Hepatocyte (in vitro differentiated cells): ENCODE data around the gene MLLT6. TPM values are rescaled to one million over a fixed set of nuclear protein-coding genes. Genes with fewer than 3 reads are reported as not detected.

Experiments used
- DNase-seq: peaks from one replicate; pipeline ENCODE4 v3.0.0-alpha.2; 2016; ENCODE audit warnings: low spot score
- H2AFZ ChIP-seq: fragments of 200-600 bp; sonication (generic); 2 replicates; pipeline ENCODE4 v1.6.0; 2016; ENCODE audit warnings: antibody characterized with exemption, mild to moderate bottlenecking
- H3K27ac ChIP-seq: fragments of 200-600 bp; sonication (generic); 2 replicates; pipeline ENCODE4 v1.5.1; 2016; ENCODE audit warnings: mild to moderate bottlenecking
- H3K27me3 ChIP-seq: fragments of 200-600 bp; sonication (generic); 2 replicates; pipeline ENCODE4 v1.6.1; 2016
- H3K36me3 ChIP-seq: fragments of 200-600 bp; sonication (generic); replicated peaks from 2 replicates; pipeline ENCODE4 v1.5.1; 2016; ENCODE audit warnings: low read depth; ENCODE audit not compliant: insufficient read depth
- H3K4me1 ChIP-seq: fragments of 200-600 bp; sonication (generic); 2 replicates; pipeline ENCODE4 v1.5.1; 2016; ENCODE audit warnings: mild to moderate bottlenecking, moderate library complexity; ENCODE audit not compliant: insufficient read depth
- H3K4me2 ChIP-seq: fragments of 200-600 bp; sonication (generic); 2 replicates; pipeline ENCODE4 v1.6.0; 2016
- H3K4me3 ChIP-seq: fragments of 200-600 bp; sonication (generic); 2 replicates; pipeline ENCODE4 v1.5.1; 2016; ENCODE audit warnings: mild to moderate bottlenecking
- H3K79me2 ChIP-seq: fragments of 200-600 bp; sonication (generic); 2 replicates; pipeline ENCODE4 v1.6.0; 2017; ENCODE audit warnings: mild to moderate bottlenecking
- H3K9me2 ChIP-seq: fragments of 200-600 bp; sonication (generic); replicated peaks from 2 replicates; pipeline ENCODE4 v1.6.0; 2017; ENCODE audit warnings: mild to moderate bottlenecking; ENCODE audit not compliant: insufficient read depth
- H3K9me3 ChIP-seq: fragments of 200-600 bp; sonication (generic); 2 replicates; pipeline ENCODE4 v1.5.1; 2016; ENCODE audit warnings: low read depth, mild to moderate bottlenecking
- H4K20me1 ChIP-seq: fragments of 200-600 bp; sonication (generic); 2 replicates; pipeline ENCODE4 v1.6.0; 2016; ENCODE audit warnings: mild to moderate bottlenecking; ENCODE audit not compliant: insufficient read depth, poor library complexity, severe bottlenecking
- EZH2 ChIP-seq: fragments of 200-600 bp; sonication (generic); IDR thresholded peaks from 2 replicates; pipeline ENCODE4 v1.6.1; 2016; ENCODE audit warnings: antibody characterized with exemption, mild to moderate bottlenecking, borderline replicate concordance
- EZH2phosphoT487 ChIP-seq: fragments of 200-600 bp; sonication (generic); IDR thresholded peaks from one replicate; pipeline ENCODE4 v1.6.1; 2018; ENCODE audit warnings: antibody characterized with exemption, mild to moderate bottlenecking, low read depth, moderate library complexity; ENCODE audit not compliant: unreplicated experiment, severe bottlenecking
- WGBS: methylation state at CpG from one replicate; pipeline ENCODE4 v1.1.6; 2016; ENCODE audit warnings: low lambda C conversion rate; ENCODE audit errors: missing lambda C conversion rate; 5-methylcytosine and 5-hydroxymethylcytosine counted together
- polyA plus RNA-seq: library from polyadenylated mRNA; unstranded; fragments of >200 nt; fragmentation: Nextera tagmentation; extraction: Ambion mirVana; gene quantifications from 2 replicates; pipeline ENCODE4 v1.2.1, GENCODE V29; 2016
- total RNA-seq: library from RNA; depleted of rRNA; stranded (reverse); fragments of >200 nt; gene quantifications from 2 replicates; pipeline ENCODE4 v1.2.3, GENCODE V29; 2014
- TF ChIP-seq, protein P1 (sequence below): fragments of 200-600 bp; sonication (generic); IDR thresholded peaks from 2 replicates; pipeline ENCODE4 v1.5.1; 2016; ENCODE audit warnings: antibody characterized with exemption, mild to moderate bottlenecking; ENCODE audit not compliant: poor library complexity

MLLT6 gene
- total and polyA plus RNA-seq, 2 experiments from 2014 or later = 10.6 to 27.5 TPM

DNA sequence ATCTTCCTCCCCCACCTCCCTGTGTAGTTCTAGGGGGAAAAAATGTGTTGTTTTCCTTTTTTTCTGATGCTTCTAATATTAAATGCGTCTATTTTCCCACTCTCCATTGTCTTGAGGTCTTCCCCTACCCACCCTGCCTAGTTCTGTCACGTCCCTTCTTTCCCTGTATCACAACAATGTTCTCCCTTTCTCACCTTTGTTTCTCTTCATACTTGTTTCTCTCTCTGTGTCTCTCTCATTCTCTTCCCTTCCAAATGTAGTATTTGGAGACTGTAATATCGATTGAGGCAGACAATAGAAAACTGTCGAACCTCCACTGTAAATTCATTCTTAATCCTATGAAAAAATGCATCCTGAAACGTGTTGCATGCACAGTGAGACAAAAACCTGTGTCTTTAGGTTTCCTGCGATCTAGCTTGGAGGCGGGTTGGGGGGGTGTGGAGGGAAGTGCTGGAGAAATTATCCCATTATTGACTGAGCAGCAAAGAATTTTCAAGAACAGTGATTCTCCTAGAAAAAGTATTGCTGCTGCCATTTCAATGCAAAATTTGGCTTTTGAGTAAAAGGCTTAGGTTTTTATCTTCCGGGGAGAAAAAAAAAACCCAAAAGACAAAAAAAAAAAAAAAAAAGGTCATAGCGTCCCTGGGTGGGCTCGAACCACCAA lies 46.2 kb downstream of the MLLT6 start:
- Histone ChIP-seq H3K27ac (peak overlapping the region; percentile 48), H3K9me3 (no peaks in the 10 kb centered on the region), H3K27me3 (no peaks in the 10 kb centered on the region), H4K20me1 (peaks cover 5% of the 10 kb centered on the region), H3K9me2 (no peaks in the 10 kb centered on the region), H2AFZ (peak overlapping the region; percentile 66), H3K79me2 (peaks cover 43% of the 10 kb centered on the region), H3K4me2 (peak overlapping the region; percentile 99), H3K4me3 (peak overlapping the region; percentile 39), H3K4me1 (peaks cover 31% of the 10 kb centered on the region), H3K36me3 (no peaks in the 10 kb centered on the region)
- TF ChIP-seq EZH2 = no peak
- TF ChIP-seq, protein P1, sequence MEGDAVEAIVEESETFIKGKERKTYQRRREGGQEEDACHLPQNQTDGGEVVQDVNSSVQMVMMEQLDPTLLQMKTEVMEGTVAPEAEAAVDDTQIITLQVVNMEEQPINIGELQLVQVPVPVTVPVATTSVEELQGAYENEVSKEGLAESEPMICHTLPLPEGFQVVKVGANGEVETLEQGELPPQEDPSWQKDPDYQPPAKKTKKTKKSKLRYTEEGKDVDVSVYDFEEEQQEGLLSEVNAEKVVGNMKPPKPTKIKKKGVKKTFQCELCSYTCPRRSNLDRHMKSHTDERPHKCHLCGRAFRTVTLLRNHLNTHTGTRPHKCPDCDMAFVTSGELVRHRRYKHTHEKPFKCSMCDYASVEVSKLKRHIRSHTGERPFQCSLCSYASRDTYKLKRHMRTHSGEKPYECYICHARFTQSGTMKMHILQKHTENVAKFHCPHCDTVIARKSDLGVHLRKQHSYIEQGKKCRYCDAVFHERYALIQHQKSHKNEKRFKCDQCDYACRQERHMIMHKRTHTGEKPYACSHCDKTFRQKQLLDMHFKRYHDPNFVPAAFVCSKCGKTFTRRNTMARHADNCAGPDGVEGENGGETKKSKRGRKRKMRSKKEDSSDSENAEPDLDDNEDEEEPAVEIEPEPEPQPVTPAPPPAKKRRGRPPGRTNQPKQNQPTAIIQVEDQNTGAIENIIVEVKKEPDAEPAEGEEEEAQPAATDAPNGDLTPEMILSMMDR = no peak
- TF ChIP-seq EZH2phosphoT487 = no peak
- 3% methylated on average over 10 of the region's 10 CpGs for WGBS
- peak; percentile 26 for DNase-seq

DNA sequence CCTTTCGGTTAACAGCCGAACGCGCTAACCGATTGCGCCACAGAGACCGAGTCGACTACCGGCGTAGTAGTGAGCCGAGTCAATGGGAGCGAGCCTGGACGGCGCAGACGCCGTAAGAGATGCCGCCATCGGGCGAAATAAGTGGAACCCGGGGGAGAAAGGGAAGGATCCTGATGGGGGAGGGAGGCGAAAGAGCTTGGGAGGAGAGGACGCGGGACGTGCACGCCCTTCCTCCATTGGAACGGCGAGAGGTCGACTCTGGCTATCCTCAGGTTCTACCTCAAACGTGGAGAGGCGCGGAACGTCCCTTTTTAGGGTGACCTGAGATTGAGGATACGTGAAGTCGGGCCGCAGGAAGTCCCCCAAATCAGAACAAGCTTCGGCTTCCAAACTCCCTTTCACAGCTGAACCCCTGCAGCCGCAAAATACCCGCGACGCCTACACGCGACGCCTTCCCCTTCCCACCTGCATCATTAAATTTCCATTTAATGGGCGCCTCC lies 46.8 kb downstream of the MLLT6 start:
- H3K4me2 ChIP-seq = peak overlapping the region; percentile 99
- peaks cover 37% of the 10 kb centered on the region for H3K79me2 ChIP-seq
- TF ChIP-seq, protein P1 = no peak
- TF ChIP-seq EZH2 (no peak), EZH2phosphoT487 (no peak)
- H3K27me3 ChIP-seq = no peaks in the 10 kb centered on the region
- 1% methylated on average over 44 of the region's 44 CpGs for WGBS
- no peaks in the 10 kb centered on the region for H4K20me1 ChIP-seq
- peak overlapping the region; percentile 76 for H2AFZ ChIP-seq
- peak; percentile 94 for DNase-seq
- H3K4me3 ChIP-seq = peak overlapping the region; percentile 39
- H3K27ac ChIP-seq = peak overlapping the region; percentile 82
- no peaks in the 10 kb centered on the region for H3K36me3 ChIP-seq
- H3K4me1 ChIP-seq = peaks cover 26% of the 10 kb centered on the region
- no peaks in the 10 kb centered on the region for H3K9me2 ChIP-seq
- H3K9me3 ChIP-seq = no peaks in the 10 kb centered on the region

DNA sequence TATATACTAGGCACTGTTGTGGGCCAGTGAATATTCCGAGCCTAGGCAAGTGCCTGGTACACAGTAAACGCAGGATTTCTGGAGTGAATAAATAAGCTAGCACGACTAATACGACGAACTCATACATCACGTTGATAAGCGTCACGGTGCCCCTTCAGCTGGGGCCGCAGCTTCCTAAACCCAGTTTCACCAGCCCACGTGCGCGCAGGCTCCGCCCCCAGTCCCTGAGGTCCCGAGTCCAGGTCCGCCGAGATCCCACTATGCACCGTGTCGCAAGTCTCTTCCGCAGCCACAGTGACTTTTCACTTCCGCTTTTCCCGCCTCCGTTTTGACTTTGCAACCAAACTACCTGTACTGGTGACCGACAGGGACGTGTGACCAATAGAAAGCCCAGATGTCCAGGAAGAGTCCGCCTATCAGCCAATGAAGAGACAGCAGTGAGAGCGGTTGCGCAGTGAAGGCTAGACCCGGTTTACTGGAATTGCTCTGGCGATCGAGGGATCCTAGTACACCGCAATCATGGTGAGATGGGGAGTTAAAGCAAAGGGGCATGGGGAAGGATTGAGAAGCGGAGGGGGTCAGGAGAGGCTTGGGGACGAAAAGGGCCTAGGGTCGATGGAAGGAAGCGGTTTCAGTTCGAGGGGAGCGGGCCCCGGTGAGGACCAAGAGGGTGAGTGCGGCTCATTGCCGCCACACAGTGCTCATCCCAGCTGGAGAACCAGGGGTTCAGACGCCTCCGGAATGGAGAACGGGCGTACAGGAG lies 47.4 kb downstream of the MLLT6 start, which contains the start of gene PSMB3:
TSS of gene PSMB3 (plus strand) at position 434 of the 763 bp plus-strand sequence. CDS start at position 520, 86 bp downstream.
- Histone ChIP-seq H3K27ac (peak within 1 kb of the TSS; percentile 82), H3K9me2 (no peaks in the 10 kb centered on the region), H3K4me2 (peak within 1 kb of the TSS; percentile 99), H3K36me3 (no peaks in the 10 kb centered on the region), H2AFZ (peak within 1 kb of the TSS; percentile 76), H3K9me3 (no peaks in the 10 kb centered on the region), H3K79me2 (peaks cover 34% of the 10 kb centered on the region), H3K27me3 (no peaks in the 10 kb centered on the region), H4K20me1 (no peaks in the 10 kb centered on the region), H3K4me3 (peak within 1 kb of the TSS; percentile 43), H3K4me1 (peaks cover 26% of the 10 kb centered on the region)
- TF ChIP-seq EZH2phosphoT487 (no peak), EZH2 (no peak)
- TF ChIP-seq, protein P1 = no peak
- WGBS = under 1% methylated on average over 43 of the region's 44 CpGs
- DNase-seq = peak; percentile 98
